Neural cell (in vitro differentiated cells): Measurements from ENCODE around the gene SHPK. TPM values are rescaled to one million over a fixed set of nuclear protein-coding genes. Genes with fewer than 3 reads are reported as not detected.
"Not testable (repeated sequence)": the region's sequence is repeated elsewhere in the genome, so short reads cannot be mapped to it uniquely, and the experiment has no call there.

ENCODE experiments used
- H2AFZ ChIP-seq: fragments of 200-600, 300-800 bp; sonication (generic), shearing (Covaris generic); 2 replicates; pipeline ENCODE4 v1.6.0; 2014; ENCODE audit warnings: low read depth, mild to moderate bottlenecking, antibody characterized with exemption, low read length, moderate library complexity
- H3F3A ChIP-seq: fragments of 200-600 bp; shearing (Covaris generic); 2 replicates; pipeline ENCODE4 v1.6.1; 2016; ENCODE audit warnings: mild to moderate bottlenecking, moderate library complexity, mixed read lengths, antibody characterized with exemption, low read length; ENCODE audit not compliant: insufficient read depth, poor library complexity, severe bottlenecking
- H3K27ac ChIP-seq: fragments of 200-600, 300-800 bp; sonication (generic), shearing (Covaris generic); 2 replicates; pipeline ENCODE4 v1.5.1; 2014; ENCODE audit warnings: mild to moderate bottlenecking, low read length, moderate library complexity
- H3K27me3 ChIP-seq: fragments of 300-800, 200-600 bp; sonication (generic), shearing (Covaris generic); 2 replicates; pipeline ENCODE4 v1.6.0; 2014; ENCODE audit warnings: mild to moderate bottlenecking, low read depth, low read length, moderate library complexity; ENCODE audit not compliant: insufficient read depth
- H3K36me3 ChIP-seq: fragments of 300-800, 200-600 bp; sonication (generic), shearing (Covaris generic); 2 replicates; pipeline ENCODE4 v1.5.1; 2014; ENCODE audit warnings: mild to moderate bottlenecking, antibody characterized with exemption, low read length, moderate library complexity; ENCODE audit not compliant: insufficient read depth
- H3K4me2 ChIP-seq: fragments of 300-800, 200-600 bp; sonication (generic), shearing (Covaris generic); 2 replicates; pipeline ENCODE4 v1.6.0; 2014; ENCODE audit warnings: mild to moderate bottlenecking, low read length
- H3K4me3 ChIP-seq: fragments of 300-800, 200-600 bp; sonication (generic), shearing (Covaris generic); 2 replicates; pipeline ENCODE4 v1.5.1; 2014; ENCODE audit warnings: mild to moderate bottlenecking, low read length, moderate library complexity
- H3K79me2 ChIP-seq: fragments of 200-600 bp; shearing (Covaris generic); replicated peaks from 2 replicates; pipeline ENCODE4 v1.6.0; 2014; ENCODE audit warnings: mild to moderate bottlenecking, low read length, moderate library complexity; ENCODE audit not compliant: insufficient read depth
- H3K9ac ChIP-seq: fragments of 300-800, 200-600 bp; sonication (generic), shearing (Covaris generic); 2 replicates; pipeline ENCODE4 v1.6.1; 2016; ENCODE audit warnings: mild to moderate bottlenecking, low read length, mixed read lengths
- H3K9me2 ChIP-seq: fragments of 200-600 bp; shearing (Covaris generic); 2 replicates; pipeline ENCODE4 v1.6.1; 2016; ENCODE audit warnings: mild to moderate bottlenecking, low read length, mixed read lengths; ENCODE audit not compliant: insufficient read depth
- H3K9me3 ChIP-seq: fragments of 200-600, 300-800 bp; sonication (generic), shearing (Covaris generic); 2 replicates; pipeline ENCODE4 v1.6.1; 2016; ENCODE audit warnings: mild to moderate bottlenecking, mixed run types, low read length, moderate library complexity, mixed read lengths
- H4K20me1 ChIP-seq: fragments of 200-600 bp; shearing (Covaris generic); 2 replicates; pipeline ENCODE4 v1.6.1; 2016; ENCODE audit warnings: mild to moderate bottlenecking, mixed run types; ENCODE audit not compliant: insufficient read depth
- EP300 ChIP-seq: fragments of 450-650 bp; conservative IDR thresholded peaks from 2 replicates; pipeline ENCODE4 v1.6.1; 2014; ENCODE audit warnings: antibody characterized with exemption, mild to moderate bottlenecking, moderate library complexity; ENCODE audit not compliant: poor library complexity, severe bottlenecking
- EZH2 ChIP-seq: fragments of 200-600, 300-800 bp; shearing (Covaris generic), sonication (generic); IDR thresholded peaks from 2 replicates; pipeline ENCODE4 v1.6.1; 2014; ENCODE audit warnings: antibody characterized with exemption, low read length, borderline replicate concordance, mild to moderate bottlenecking; ENCODE audit not compliant: insufficient read depth, poor library complexity, severe bottlenecking
- MXI1 ChIP-seq: fragments of 450-650 bp; conservative IDR thresholded peaks from 2 replicates; pipeline ENCODE4 v1.6.1; 2014; ENCODE audit warnings: antibody characterized with exemption, mild to moderate bottlenecking; ENCODE audit not compliant: poor library complexity, severe bottlenecking
- POLR2AphosphoS5 ChIP-seq: IDR thresholded peaks from 2 replicates; pipeline ENCODE4 v1.6.1; 2012
- RAD21 ChIP-seq: fragments of 450-650 bp; conservative IDR thresholded peaks from 2 replicates; pipeline ENCODE4 v1.6.1; 2014; ENCODE audit warnings: antibody characterized with exemption, mild to moderate bottlenecking, moderate library complexity
- REST ChIP-seq: IDR thresholded peaks from 2 replicates; pipeline ENCODE4 v1.6.1; 2012; ENCODE audit warnings: borderline replicate concordance
- SMC3 ChIP-seq: fragments of 450-650 bp; conservative IDR thresholded peaks from 2 replicates; pipeline ENCODE4 v1.6.1; 2014; ENCODE audit warnings: antibody characterized with exemption, mild to moderate bottlenecking, moderate library complexity; ENCODE audit not compliant: poor library complexity
- TAF1 ChIP-seq: IDR thresholded peaks from 2 replicates; pipeline ENCODE4 v1.6.1; 2012; ENCODE audit warnings: low read depth
- polyA plus RNA-seq: library from polyadenylated mRNA; depleted of rRNA; stranded (reverse); fragments of >200 nt; gene quantifications from 2 replicates; pipeline ENCODE4 v1.2.3, GENCODE V29; 2014
- TF ChIP-seq, protein P1 (sequence below): fragments of 450-650 bp; IDR thresholded peaks from 2 replicates; pipeline ENCODE4 v1.5.1; 2014; ENCODE audit warnings: antibody characterized with exemption, mild to moderate bottlenecking, moderate library complexity; ENCODE audit not compliant: poor library complexity, severe bottlenecking

The SHPK gene
- polyA plus RNA-seq, 1 donor from 2014 or later, result 14.3 TPM

DNA sequence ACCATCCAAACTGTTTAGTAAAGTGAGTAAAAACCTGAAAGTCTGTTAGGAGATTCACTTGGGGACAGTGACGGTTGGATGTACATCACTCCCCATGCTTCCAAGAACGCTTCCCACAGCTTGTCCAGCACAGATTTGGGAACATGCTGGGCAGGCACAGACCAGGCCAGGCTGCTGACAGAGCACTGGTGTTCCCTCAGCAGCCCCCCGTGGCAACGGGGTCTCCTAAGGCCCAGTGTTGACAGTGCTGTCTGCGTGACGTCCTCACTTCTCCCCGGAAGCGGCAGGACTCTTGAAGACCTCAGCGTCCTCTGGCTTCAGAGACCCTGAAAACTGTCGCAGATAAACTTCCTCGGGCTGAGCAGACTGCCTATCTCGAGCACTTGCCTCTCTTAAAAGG lies 69.5 kb downstream of the SHPK start:
- Histone ChIP-seq H3F3A (no peaks in the 10 kb centered on the region), H3K9ac (no peak overlapping the region), H3K36me3 (no peaks in the 10 kb centered on the region), H4K20me1 (no peaks in the 10 kb centered on the region), H3K9me2 (no peaks in the 10 kb centered on the region), H3K9me3 (no peaks in the 10 kb centered on the region), H3K27me3 (no peaks in the 10 kb centered on the region), H3K4me2 (no peak overlapping the region), H2AFZ (no peak overlapping the region), H3K79me2 (no peaks in the 10 kb centered on the region), H3K4me3 (no peak overlapping the region), H3K27ac (no peak overlapping the region)
- TF ChIP-seq EP300 (no peak), RAD21 (no peak), REST (no peak), EZH2 (no peak), TAF1 (no peak), SMC3 (no peak), MXI1 (no peak), POLR2AphosphoS5 (no peak)
- TF ChIP-seq, protein P1, sequence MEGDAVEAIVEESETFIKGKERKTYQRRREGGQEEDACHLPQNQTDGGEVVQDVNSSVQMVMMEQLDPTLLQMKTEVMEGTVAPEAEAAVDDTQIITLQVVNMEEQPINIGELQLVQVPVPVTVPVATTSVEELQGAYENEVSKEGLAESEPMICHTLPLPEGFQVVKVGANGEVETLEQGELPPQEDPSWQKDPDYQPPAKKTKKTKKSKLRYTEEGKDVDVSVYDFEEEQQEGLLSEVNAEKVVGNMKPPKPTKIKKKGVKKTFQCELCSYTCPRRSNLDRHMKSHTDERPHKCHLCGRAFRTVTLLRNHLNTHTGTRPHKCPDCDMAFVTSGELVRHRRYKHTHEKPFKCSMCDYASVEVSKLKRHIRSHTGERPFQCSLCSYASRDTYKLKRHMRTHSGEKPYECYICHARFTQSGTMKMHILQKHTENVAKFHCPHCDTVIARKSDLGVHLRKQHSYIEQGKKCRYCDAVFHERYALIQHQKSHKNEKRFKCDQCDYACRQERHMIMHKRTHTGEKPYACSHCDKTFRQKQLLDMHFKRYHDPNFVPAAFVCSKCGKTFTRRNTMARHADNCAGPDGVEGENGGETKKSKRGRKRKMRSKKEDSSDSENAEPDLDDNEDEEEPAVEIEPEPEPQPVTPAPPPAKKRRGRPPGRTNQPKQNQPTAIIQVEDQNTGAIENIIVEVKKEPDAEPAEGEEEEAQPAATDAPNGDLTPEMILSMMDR, result no peak

DNA sequence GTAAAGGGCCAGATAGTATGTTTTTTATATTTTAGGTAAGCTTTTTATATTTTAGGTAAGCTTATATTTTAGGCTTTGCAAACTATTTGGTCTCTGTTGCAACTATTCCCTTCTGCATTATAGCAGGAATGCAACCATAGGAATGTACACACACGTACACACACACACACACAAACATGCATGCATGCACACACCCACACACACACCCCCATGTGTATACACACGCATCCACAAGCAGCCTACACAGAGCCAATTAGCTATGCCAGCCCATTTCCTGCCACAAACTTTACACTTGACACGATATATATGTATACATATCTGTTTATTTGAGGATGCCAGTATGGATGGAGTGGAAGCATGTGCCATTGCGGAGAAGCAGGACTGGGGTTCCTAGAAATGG lies 70.9 kb downstream of the SHPK start:
- no peaks in the 10 kb centered on the region for H3K79me2 ChIP-seq
- H2AFZ ChIP-seq, result no peak overlapping the region
- H3K36me3 ChIP-seq, result no peaks in the 10 kb centered on the region
- no peak overlapping the region for H3K9ac ChIP-seq
- no peak overlapping the region for H3K4me2 ChIP-seq
- TF ChIP-seq EP300 (no peak), SMC3 (no peak)
- no peaks in the 10 kb centered on the region for H3K27me3 ChIP-seq
- no peak overlapping the region for H3K4me3 ChIP-seq
- H4K20me1 ChIP-seq, result no peaks in the 10 kb centered on the region
- no peaks in the 10 kb centered on the region for H3K9me3 ChIP-seq
- no peaks in the 10 kb centered on the region for H3K9me2 ChIP-seq
- no peak overlapping the region for H3K27ac ChIP-seq
- no peaks in the 10 kb centered on the region for H3F3A ChIP-seq

- H3K27me3 ChIP-seq, H3F3A ChIP-seq, H3K9ac ChIP-seq: not testable (repeated sequence)
These were observed 71.8 kb downstream of the SHPK start for GRCh38 chr17:3564241-3564640.

More at GRCh38 chr17:3564241-3564640, 71.8 kb downstream of the SHPK start:
- not testable (repeated sequence) for H3K36me3 ChIP-seq, H3K4me2 ChIP-seq, H3K9me2 ChIP-seq, H3K27ac ChIP-seq, H3K4me3 ChIP-seq, H3K79me2 ChIP-seq, H3K9me3 ChIP-seq, H4K20me1 ChIP-seq, H2AFZ ChIP-seq
